ENCODE measurements around the gene WWOX.

DNA sequence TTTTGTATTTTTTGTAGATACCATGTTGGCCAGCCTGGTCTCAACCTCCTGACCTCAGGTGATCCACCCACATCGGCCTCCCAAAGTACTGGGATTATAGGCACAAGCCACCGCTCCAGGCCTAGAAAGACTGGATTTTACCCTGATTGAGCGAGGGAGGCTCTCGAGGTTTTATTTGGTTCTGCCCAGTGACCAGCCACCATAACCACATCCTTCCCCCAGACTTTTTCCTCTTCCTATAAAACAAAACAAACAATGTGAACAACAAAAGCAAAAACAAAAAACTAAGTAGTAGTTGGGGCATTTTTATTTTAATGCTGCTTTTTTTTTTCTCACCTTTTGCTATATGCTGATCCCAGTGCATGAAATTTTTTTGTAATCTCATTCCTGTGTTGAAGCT, 991.5 kb downstream of the WWOX start:
- TF ChIP-seq CTCF (IDR thresholded peaks at IDR 0.05) (no peak), POLR2A (IDR thresholded peaks at IDR 0.05) (no peak)

All from right lobe of liver (tissue), 4 donors.